GM18505 (cell line): ENCODE results near the gene LAMC2.
"Not testable (repeated sequence)": the region's sequence is repeated elsewhere in the genome, so short reads cannot be mapped to it uniquely, and the experiment has no call there.

ENCODE experiments used
- ATAC-seq: cut with Tn5 transposase; IDR thresholded peaks from one replicate; pipeline ENCODE4 v1.9.1; 2021; ENCODE audit not compliant: unreplicated experiment
- POLR2A ChIP-seq: IDR thresholded peaks from 4 replicates; pipeline ENCODE4 v1.6.1; 2011; ENCODE audit warnings: borderline replicate concordance; ENCODE audit not compliant: insufficient read depth, insufficient read length; ENCODE audit errors: extremely low read depth

Gene LAMC2

DNA sequence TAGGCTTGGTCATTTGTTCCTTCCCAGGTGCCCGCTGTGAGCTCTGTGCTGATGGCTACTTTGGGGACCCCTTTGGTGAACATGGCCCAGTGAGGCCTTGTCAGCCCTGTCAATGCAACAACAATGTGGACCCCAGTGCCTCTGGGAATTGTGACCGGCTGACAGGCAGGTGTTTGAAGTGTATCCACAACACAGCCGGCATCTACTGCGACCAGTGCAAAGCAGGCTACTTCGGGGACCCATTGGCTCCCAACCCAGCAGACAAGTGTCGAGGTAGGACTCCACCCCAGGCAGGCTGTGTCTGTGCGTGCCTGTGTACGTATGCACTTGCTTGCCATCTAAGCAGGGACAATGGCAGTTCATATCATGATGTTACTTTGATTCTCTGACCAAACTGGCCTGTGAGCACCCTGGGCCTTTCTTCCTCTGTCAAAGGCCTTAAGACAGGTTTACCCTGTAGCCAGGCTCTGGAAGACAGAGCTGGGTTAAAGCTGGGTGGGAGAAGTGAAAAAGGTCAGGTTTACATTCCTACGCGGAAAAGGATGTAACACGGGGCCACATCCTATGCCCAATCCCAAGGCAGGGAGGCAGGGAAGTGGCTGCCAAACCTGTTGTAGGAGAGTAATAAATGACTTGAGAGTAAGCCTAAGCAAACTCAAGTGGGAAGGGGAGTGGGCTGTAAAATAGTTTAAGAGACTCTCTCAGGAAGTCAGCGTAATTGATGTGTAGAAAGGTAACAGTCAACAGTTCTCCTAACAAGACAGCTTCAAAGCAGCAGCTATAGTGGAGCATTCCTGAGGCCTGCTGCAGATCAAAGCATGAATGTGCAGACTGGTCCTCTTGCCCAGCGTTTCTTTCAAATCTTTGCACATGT is 42.5 kb downstream of the LAMC2 start:
- no peak for ATAC-seq
- TF ChIP-seq POLR2A = no peak

DNA sequence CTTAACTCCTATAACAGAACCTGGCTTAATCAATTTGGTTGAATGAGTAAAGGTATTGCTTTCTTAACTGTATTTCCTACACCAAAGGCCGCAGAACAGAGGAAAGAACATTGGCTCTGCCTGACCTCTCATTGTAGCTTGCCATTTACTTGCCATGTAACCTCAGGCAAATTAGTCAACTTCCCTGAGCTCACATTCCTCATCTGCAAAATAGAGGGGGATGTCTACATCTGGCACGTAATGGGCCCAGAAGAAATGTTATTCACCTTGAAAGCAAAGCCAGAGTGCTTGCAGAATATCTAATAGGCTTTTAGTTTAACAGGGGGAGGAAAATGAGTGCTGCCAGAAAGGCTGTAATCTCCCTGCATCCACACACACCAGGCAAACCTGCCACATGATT is 44.3 kb downstream of the LAMC2 start:
- no peak for ATAC-seq
- TF ChIP-seq POLR2A = no peak

DNA sequence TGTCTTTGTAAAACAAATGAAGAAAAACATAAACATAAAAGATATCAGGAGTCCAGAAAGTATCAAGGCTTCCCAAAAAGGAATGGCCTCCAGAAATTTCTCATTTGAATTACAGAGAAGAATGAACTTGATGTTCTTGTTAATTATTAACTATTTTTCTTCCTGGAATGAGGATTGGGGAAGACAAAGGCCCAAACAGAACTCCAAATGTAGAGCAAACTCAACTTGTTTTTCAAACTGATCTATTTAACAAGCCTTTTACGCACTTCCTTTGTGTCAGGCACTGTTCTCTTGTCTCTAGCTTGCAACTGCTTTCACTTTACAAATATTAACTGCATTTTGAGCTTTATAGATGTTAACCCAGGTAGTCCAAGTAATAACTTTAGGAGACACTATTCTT is 45.5 kb downstream of the LAMC2 start:
- TF ChIP-seq POLR2A = no peak
- ATAC-seq = no peak

DNA sequence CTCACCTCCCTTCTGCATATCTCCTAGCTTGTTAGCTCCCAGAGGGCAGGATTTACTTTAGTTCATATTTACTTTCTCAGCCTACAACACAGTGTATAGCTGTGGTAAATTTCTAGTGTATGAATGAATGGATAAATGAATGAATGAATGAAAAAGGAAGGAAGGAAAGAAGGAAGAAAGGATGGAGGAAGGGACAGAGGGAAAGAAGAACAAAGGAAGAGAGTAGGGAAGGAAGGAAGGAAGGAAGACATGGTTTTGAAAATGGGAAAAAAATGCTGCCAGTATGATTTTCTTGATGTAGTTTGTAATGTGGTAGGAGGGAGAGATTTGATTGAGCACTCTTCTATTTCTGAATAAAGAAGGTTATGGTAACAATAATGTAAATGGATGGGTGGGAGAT is 47.0 kb downstream of the LAMC2 start:
- no peak for TF ChIP-seq POLR2A
- no peak for ATAC-seq

DNA sequence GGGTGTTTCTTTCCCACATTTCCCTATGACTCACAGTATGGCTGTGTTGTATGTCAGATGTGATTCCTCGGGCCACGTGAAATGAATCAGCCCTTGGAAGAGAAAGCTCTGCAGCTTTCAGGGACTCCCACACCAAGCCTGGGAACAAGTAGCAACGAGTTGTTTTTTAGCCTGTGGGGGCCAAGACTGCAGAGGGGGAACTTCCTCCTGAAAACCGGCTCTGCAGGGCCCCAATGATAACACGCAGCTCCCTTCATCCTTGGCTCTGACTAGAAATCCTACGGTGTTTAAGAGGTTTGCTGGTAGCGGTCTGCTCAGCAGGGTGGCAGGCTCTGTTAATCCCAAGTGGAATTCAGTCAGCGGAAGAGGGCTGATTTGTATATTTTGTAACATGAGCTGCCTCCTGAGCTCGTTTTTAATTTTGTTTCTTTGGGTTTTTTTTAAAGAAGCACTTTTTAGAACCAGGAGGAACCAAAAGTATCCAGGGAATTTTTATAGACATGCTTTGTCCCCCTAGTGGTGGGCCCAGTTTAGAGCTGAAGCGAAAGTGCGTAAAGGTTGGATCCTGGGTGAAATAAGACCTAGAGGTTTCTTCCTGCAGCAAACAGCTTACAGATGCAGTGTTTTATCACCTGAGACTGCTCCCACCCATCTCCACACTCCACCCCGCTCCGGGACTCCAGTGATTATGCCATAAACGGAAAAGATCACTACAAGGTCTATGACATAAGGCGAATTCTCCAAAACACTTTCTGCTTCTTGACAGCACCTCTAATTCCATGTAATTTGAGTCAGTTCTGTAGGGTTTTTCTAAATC is 48.8 kb downstream of the LAMC2 start:
- TF ChIP-seq POLR2A = no peak
- no peak for ATAC-seq

DNA sequence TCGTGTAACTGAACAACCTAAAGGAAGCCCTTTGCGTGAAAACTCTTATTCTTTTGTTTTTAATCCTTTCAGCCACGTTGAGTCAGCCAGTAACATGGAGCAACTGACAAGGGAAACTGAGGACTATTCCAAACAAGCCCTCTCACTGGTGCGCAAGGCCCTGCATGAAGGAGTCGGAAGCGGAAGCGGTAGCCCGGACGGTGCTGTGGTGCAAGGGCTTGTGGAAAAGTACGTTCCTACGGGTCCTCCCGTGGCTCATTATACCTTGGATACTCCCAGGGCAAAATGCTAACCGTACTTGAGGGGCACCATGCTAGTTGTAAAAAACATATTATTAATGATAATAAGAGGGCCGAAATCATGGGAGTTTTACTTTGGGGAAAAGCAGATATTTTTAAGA is 49.4 kb downstream of the LAMC2 start:
- TF ChIP-seq POLR2A = no peak
- ATAC-seq = no peak

DNA sequence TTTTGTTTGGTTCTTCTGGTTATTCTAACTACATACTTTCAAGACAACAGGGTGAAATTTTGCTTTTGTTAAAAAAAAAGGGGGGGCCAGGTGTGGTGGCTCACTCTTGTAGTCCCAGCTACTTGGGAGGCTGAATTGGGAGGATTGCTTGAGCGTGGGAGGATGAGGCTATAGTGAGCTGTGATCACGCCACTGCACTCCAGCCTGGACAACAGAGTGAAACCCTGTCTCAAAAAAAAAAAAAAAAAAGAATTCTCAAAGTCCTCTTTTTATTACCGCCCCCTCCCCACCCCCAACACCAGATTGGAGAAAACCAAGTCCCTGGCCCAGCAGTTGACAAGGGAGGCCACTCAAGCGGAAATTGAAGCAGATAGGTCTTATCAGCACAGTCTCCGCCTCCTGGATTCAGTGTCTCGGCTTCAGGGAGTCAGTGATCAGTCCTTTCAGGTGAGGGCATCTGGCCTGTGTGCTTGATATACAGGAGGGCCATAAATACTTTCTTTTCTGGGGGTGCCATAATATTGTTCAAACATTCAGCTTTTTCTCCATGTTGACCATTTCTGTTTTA is 50.2 kb downstream of the LAMC2 start:
- no peak for ATAC-seq
- TF ChIP-seq POLR2A = no peak

DNA sequence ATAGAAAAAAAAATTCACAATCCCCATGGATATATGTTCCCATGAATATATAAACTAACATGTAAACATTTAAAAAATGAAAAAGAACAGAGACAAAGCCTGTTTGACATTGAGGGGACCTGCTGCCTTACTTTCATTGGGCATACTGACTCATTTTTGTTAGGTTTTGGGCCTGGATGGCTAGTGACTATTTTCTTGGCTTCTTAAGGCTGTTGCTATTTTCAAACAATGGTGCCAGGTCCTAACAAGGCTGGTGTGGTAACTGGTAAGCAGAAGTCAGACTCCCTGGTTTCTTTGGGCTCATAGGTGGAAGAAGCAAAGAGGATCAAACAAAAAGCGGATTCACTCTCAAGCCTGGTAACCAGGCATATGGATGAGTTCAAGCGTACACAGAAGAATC is 51.0 kb downstream of the LAMC2 start:
- no peak for TF ChIP-seq POLR2A
- ATAC-seq = no peak

DNA sequence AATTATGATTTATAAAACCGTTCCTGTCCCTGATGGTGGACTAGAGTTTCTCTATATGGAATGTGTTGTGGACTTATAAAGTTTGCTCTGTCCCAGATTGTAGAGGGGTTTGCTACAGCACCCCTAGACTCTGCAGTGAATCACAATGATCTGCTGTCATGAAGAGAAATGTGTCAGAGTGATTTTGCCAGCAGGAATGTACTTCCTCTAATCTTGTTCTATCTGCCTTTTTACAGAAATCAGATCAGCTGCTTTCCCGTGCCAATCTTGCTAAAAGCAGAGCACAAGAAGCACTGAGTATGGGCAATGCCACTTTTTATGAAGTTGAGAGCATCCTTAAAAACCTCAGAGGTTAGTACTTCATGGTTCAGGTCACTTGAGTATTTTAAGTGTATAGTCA is 52.0 kb downstream of the LAMC2 start:
- ATAC-seq = no peak
- TF ChIP-seq POLR2A = no peak

DNA sequence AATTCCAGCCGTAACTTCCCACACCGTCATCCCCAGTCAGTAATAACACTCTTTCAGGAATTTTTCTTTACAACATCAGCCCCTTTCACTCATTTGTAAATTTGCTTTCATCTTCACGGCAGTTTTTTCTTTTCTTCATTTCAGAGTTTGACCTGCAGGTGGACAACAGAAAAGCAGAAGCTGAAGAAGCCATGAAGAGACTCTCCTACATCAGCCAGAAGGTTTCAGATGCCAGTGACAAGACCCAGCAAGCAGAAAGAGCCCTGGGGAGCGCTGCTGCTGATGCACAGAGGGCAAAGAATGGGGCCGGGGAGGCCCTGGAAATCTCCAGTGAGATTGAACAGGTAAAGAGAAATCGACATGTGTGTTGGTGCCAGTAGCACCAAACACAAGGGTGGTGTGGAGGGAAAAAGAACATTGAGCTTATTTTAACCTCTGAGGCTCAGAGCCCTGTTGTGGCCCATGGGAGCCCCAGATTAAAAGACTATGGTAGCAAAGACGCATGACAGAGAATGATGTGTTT is 53.2 kb downstream of the LAMC2 start:
- ATAC-seq = no peak
- no peak for TF ChIP-seq POLR2A

DNA sequence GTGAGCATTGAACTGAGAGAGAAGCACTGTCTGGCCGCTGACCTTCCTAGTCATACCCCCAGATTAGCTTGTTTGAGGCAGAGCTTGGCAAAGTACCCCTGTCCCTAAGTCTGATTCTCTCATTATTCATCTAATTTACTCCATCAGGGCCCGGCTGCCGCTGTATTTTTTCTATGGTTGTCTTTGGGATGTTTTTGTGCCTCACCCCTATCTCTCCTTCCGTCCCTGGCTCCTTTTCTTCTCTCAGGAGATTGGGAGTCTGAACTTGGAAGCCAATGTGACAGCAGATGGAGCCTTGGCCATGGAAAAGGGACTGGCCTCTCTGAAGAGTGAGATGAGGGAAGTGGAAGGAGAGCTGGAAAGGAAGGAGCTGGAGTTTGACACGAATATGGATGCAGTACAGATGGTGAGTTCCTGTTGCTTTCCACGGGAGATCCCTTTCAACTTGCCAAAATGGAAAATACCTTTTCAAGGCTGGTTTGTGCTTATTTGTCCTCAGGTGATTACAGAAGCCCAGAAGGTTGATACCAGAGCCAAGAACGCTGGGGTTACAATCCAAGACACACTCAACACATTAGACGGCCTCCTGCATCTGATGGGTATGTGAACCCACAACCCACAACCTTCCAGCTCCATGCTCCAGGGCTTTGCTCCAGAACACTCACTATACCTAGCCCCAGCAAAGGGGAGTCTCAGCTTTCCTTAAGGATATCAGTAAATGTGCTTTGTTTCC is 53.9 kb downstream of the LAMC2 start:
- no peak for ATAC-seq

DNA sequence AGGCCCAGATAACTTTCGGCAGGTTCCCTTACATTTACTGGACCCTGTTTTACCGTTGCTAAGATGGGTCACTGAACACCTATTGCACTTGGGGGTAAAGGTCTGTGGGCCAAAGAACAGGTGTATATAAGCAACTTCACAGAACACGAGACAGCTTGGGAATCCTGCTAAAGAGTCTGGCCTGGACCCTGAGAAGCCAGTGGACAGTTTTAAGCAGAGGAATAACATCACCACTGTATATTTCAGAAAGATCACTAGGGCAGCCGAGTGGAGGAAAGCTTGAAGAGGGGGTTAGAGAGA is 54.4 kb downstream of the LAMC2 start:
- no peak for TF ChIP-seq POLR2A
- no peak for ATAC-seq

More for the DNA sequence above, 53.9 kb downstream of the LAMC2 start:
- no peak for TF ChIP-seq POLR2A

DNA sequence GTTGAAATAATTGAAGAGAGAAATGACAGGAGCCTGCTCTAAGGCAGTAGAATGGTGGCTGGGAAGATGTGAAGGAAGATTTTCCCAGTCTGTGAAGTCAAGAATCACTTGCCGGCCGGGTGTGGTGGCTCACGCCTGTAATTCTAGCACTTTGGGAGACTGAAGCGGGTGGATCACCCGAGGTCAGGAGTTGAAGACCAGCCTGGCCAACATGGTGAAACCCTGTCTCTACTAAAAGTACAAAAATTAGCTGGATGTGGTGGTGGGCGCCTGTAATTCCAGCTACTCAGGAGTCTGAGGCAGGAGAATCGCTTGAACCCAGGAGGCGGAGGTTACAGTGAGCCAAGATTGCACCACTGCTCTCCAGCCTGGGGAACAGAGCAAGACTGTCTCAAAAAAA is 54.8 kb downstream of the LAMC2 start:
- ATAC-seq = not testable (repeated sequence)
